Measurements from ENCODE around the gene AZU1. TPM values are rescaled to one million over a fixed set of nuclear protein-coding genes. Genes with fewer than 3 reads are reported as not detected.

AZU1 gene
- total RNA-seq, 1 donor from 2014 or later, result 1.3 TPM

DNA sequence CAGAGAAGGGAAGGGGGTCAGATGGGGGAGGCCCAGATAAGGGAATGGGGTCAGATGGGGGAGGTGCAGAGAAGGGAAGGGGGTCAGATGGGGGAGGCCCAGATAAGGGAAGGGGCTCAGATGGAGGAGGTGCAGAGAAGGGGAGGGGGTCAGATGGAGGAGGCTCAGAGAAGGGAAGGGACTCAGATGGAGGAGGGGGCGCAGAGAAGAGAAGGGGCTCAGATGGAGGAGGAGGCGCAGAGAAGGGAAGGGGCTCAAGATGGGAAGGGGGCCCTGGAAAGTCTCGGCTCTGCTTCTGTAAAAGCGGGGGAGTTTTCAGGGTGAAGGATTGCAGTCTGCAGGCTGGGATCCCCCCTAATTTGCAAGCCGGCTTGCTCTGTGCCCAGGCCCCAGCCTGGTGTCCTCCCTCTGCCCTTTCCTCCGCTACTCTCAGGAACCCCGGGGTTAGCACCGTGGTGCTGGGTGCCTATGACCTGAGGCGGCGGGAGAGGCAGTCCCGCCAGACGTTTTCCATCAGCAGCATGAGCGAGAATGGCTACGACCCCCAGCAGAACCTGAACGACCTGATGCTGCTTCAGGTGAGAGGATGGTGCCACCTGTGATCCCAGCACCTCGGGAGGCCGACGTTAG, 1.6 kb downstream of the AZU1 start:
- H3K36me3 Mint-ChIP-seq (ENCODE audit: low read depth), result no peaks in the 10 kb centered on the region
- DNase-seq (no peak), ATAC-seq (ENCODE audit: low read depth) (no peak)
- H3K4me3 Mint-ChIP-seq, result no peak overlapping the region
- H3K27ac Mint-ChIP-seq, result no peak overlapping the region
- TF ChIP-seq, protein P1, sequence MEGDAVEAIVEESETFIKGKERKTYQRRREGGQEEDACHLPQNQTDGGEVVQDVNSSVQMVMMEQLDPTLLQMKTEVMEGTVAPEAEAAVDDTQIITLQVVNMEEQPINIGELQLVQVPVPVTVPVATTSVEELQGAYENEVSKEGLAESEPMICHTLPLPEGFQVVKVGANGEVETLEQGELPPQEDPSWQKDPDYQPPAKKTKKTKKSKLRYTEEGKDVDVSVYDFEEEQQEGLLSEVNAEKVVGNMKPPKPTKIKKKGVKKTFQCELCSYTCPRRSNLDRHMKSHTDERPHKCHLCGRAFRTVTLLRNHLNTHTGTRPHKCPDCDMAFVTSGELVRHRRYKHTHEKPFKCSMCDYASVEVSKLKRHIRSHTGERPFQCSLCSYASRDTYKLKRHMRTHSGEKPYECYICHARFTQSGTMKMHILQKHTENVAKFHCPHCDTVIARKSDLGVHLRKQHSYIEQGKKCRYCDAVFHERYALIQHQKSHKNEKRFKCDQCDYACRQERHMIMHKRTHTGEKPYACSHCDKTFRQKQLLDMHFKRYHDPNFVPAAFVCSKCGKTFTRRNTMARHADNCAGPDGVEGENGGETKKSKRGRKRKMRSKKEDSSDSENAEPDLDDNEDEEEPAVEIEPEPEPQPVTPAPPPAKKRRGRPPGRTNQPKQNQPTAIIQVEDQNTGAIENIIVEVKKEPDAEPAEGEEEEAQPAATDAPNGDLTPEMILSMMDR (IDR thresholded peaks at IDR 0.05), result no peak
- POLR2A ChIA-PET, result no interaction called here
- CTCF ChIA-PET, result no interaction called here
- no peaks in the 10 kb centered on the region for H3K4me1 Mint-ChIP-seq
- intact Hi-C loops (cut with micrococcal nuclease), result no loop called here
- no peaks in the 10 kb centered on the region for H3K9me3 Mint-ChIP-seq
- peaks cover 11% of the 10 kb centered on the region for H3K27me3 Mint-ChIP-seq

DNA sequence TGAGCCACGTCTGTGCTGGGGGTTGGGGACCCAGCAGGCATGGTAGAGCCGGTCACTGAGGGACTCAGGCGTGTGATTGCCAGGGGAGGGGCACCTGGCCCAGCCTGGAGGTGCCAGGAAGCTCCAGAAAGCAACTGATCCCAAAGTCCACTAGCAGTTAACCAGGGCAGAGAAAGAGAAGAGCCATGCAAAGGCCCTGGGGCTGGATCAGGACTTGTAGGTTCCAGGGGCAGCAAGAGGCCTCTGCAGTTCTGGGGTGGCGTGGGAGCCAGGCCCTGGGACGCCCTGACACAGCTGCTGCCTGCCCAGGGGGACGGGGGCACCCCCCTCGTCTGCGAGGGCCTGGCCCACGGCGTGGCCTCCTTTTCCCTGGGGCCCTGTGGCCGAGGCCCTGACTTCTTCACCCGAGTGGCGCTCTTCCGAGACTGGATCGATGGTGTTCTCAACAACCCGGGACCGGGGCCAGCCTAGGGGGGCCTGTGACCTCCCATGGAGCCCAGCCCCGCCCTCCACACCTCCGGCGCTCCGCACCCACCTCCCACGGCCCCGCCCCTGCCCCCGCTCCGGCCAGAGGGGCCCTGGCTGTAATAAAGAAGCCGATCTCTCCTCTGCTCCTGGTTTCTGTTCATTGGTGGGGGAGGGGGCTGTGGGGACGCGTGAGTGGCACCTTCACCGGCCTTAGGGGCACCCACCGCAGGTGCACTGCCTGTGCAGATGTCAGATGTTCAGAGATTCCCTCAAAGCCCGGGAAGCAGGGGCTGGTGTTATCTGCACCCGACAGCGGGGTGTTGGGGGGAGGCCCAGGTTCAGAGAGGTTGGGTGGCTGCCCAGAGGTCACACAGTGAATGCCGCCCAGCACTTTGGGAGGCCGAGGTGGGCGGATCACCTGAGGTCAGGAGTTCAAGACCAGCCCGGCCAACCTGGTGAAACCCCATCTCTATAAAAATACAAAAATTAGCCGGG, 4.1 kb downstream of the AZU1 start:
- Mint-ChIP-seq H3K27me3 (peaks cover 14% of the 10 kb centered on the region), H3K9me3 (no peaks in the 10 kb centered on the region), H3K4me1 (no peaks in the 10 kb centered on the region), H3K27ac (no peak overlapping the region), H3K36me3 (ENCODE audit: low read depth) (no peaks in the 10 kb centered on the region), H3K4me3 (no peak overlapping the region)
- ATAC-seq (ENCODE audit: low read depth) (no peak), DNase-seq (no peak)
- TF ChIP-seq, protein P1 (IDR thresholded peaks at IDR 0.05), result no peak
- ChIA-PET POLR2A (no interaction called here), CTCF (no interaction called here)
- intact Hi-C loops (cut with micrococcal nuclease), result no loop called here

DNA sequence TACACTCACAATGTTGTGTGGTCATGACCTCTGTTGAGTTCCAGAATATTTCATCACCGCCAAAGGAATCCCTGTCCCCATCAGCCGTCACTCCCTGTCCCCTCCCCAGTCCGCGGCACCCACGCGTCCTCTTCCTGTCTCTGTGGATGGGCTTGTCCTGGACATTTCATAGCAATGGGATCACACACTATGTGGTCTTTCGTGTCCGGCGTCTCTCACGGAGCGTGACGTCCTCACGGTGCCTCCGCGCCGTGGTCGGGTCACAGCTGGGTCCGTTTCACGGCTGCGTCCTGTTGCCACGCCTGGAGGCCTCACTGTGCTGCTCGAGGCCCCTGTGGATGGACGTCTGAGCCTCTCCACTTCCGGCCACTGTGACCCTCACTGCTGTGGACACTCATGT, 6.6 kb downstream of the AZU1 start:
- intact Hi-C loops (cut with micrococcal nuclease), result no loop called here
- Mint-ChIP-seq H3K9me3 (no peaks in the 10 kb centered on the region), H3K27ac (no peak overlapping the region), H3K36me3 (ENCODE audit: low read depth) (no peaks in the 10 kb centered on the region), H3K4me1 (no peaks in the 10 kb centered on the region), H3K4me3 (no peak overlapping the region), H3K27me3 (peaks cover 19% of the 10 kb centered on the region)
- no peak for DNase-seq
- no peak for ATAC-seq (ENCODE audit: low read depth)
- CTCF ChIA-PET, result no interaction called here
- TF ChIP-seq, protein P1 (IDR thresholded peaks at IDR 0.05), result no peak
- POLR2A ChIA-PET, result no interaction called here

DNA sequence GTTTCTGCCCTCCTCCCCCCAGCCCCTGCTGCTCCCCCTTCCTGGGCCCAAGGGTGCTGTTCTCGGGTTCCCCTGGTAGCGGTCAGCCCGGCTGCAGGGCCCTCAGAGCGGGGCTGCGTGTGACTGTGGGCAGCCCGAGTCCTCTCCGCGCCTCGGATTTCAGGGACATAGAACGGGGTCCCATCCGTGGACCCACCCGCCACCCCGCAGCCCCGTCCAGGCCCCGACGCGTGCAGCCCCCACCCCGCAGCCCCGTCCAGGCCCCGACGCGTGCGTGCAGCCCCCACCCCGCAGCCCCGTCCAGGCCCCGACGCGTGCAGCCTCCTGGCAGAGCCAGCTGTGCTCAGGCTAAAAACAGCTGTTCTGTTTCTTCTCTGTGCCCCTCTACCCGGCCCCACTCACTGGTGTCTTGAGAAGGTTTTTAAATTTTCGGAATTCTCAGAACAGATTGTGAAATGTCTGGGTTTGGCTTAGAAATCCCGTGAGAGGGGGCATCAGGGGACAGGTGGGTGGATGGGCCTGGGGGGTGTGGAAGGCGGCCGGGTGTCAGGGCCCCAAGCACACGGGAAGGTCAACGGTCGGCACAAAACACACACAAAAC, 7.7 kb downstream of the AZU1 start:
- Mint-ChIP-seq H3K4me3 (no peak overlapping the region), H3K9me3 (no peaks in the 10 kb centered on the region), H3K27me3 (peaks cover 17% of the 10 kb centered on the region), H3K36me3 (ENCODE audit: low read depth) (no peaks in the 10 kb centered on the region), H3K27ac (no peak overlapping the region), H3K4me1 (no peaks in the 10 kb centered on the region)
- ATAC-seq (ENCODE audit: low read depth) (no peak), DNase-seq (no peak)
- ChIA-PET CTCF (no interaction called here), POLR2A (no interaction called here)
- intact Hi-C loops (cut with micrococcal nuclease), result no loop called here
- TF ChIP-seq, protein P1 (IDR thresholded peaks at IDR 0.05), result no peak
